SW 1271 (cell line): ENCODE data around the gene PCDHB9.
A peak's percentile ranks its signal among the peaks of the same experiment; 100 is the strongest.
"Not testable (repeated sequence)": the region's sequence is repeated elsewhere in the genome, so short reads cannot be mapped to it uniquely, and the experiment has no call there.

Experiments used
- DNase-seq, 2 experiments: peaks; one replicate each; lab custom pipeline; 2025; lab: John Stamatoyannopoulos, UW

PCDHB9 gene

GRCh38 chr5:141188682-141189081, 1.7 kb downstream of the PCDHB9 start:
- not testable (repeated sequence) for DNase-seq

GRCh38 chr5:141189131-141189530, 2.2 kb downstream of the PCDHB9 start:
- not testable (repeated sequence) for DNase-seq

GRCh38 chr5:141192110-141192725, 5.3 kb downstream of the PCDHB9 start, which contains the start of gene PCDHB10:
PCDHB10 (plus strand) TSS chr5:141192353; CDS start chr5:141192553, 200 bp downstream.
- DNase-seq, result peak in 1 of 2 experiments; percentile 66

GRCh38 chr5:141194332-141194731, 7.4 kb downstream of the PCDHB9 start:
- not testable (repeated sequence) for DNase-seq

GRCh38 chr5:141196363-141196762, 9.4 kb downstream of the PCDHB9 start:
- DNase-seq, result no peak

- DNase-seq, result peak in 1 of 2 experiments; percentile 36
Observed at GRCh38 chr5:141199359-141200235, 12.6 kb downstream of the PCDHB9 start, which contains the start of gene PCDHB11. PCDHB11 (plus strand) TSS chr5:141199627; CDS start chr5:141199775, 148 bp downstream.

- DNase-seq, result not testable (repeated sequence)
Observed at GRCh38 chr5:141201126-141201525, 14.2 kb downstream of the PCDHB9 start.

- not testable (repeated sequence) for DNase-seq
Observed at GRCh38 chr5:141201646-141202045, 14.7 kb downstream of the PCDHB9 start.

- no peak for DNase-seq
Observed at GRCh38 chr5:141208478-141208877, 21.5 kb downstream of the PCDHB9 start, which contains the start of gene PCDHB12. PCDHB12 (plus strand) TSS chr5:141208719; CDS start chr5:141208908, 189 bp downstream.

GRCh38 chr5:141210281-141210680, 23.3 kb downstream of the PCDHB9 start:
- DNase-seq, result not testable (repeated sequence)

- not testable (repeated sequence) for DNase-seq
Observed at GRCh38 chr5:141210849-141211248, 23.9 kb downstream of the PCDHB9 start.

- not testable (repeated sequence) for DNase-seq
Observed at GRCh38 chr5:141213656-141214339, 26.8 kb downstream of the PCDHB9 start, which contains the start of gene PCDHB13. PCDHB13 (plus strand) TSS chr5:141213919; CDS start chr5:141214124, 205 bp downstream.

- not testable (repeated sequence) for DNase-seq
Observed at GRCh38 chr5:141214583-141214982, 27.6 kb downstream of the PCDHB9 start.

GRCh38 chr5:141215504-141215903, 28.5 kb downstream of the PCDHB9 start:
- DNase-seq, result not testable (repeated sequence)

GRCh38 chr5:141216035-141216434, 29.1 kb downstream of the PCDHB9 start:
- DNase-seq, result not testable (repeated sequence)

- DNase-seq, result peak; percentile 16 to 54
Observed at GRCh38 chr5:141223112-141223783, 36.3 kb downstream of the PCDHB9 start, which contains the start of gene PCDHB14. PCDHB14 (plus strand) TSS chr5:141223343; CDS start chr5:141223506, 163 bp downstream.

- DNase-seq, result not testable (repeated sequence)
Observed at GRCh38 chr5:141224844-141225243, 37.9 kb downstream of the PCDHB9 start.

GRCh38 chr5:141225421-141225820, 38.5 kb downstream of the PCDHB9 start:
- DNase-seq, result not testable (repeated sequence)

- no peak for DNase-seq
Observed at GRCh38 chr5:141234109-141234667, 47.2 kb downstream of the PCDHB9 start.

GRCh38 chr5:141235922-141236321, 49.0 kb downstream of the PCDHB9 start:
- DNase-seq, result not testable (repeated sequence)
